Aorta (tissue), 5 donors: ENCODE measurements around the gene CDH15. TPM values are rescaled to one million over a fixed set of nuclear protein-coding genes. Genes with fewer than 3 reads are reported as not detected.

Experiments used
- ATAC-seq: fragments of 200-7000 bp; cut with Tn5 transposase; one replicate; pipeline ENCODE4 v1.9.1; 2022; ENCODE audit warnings: moderate library complexity; ENCODE audit not compliant: low FRiP score
- DNase-seq, 2 donors: peaks; one replicate each; pipeline ENCODE4 v3.0.0-alpha.2; 2020
- H3K27ac ChIP-seq, 2 donors: one replicate each; pipeline ENCODE4 v1.5.1; 2013; ENCODE audit warnings: low read length in 2 of 2, mild to moderate bottlenecking in 2 of 2, moderate library complexity in 2 of 2, control low read depth in 1 of 2, inconsistent platforms in 1 of 2, low read depth in 1 of 2
- H3K27me3 ChIP-seq, 2 donors: one replicate each; pipeline ENCODE4 v1.6.1; 2013; ENCODE audit warnings: control low read depth in 1 of 2, low read length in 1 of 2, mild to moderate bottlenecking in 1 of 2, moderate library complexity in 1 of 2; ENCODE audit not compliant: insufficient read depth in 2 of 2, control insufficient read depth in 1 of 2
- H3K36me3 ChIP-seq, 2 donors: one replicate each; pipeline ENCODE4 v1.6.1; 2013; ENCODE audit warnings: control low read depth in 1 of 2, low read length in 1 of 2, mild to moderate bottlenecking in 1 of 2; ENCODE audit not compliant: insufficient read depth in 2 of 2, control insufficient read depth in 1 of 2
- H3K4me1 ChIP-seq, 2 donors: one replicate each; pipeline ENCODE4 v1.6.1; 2013; ENCODE audit warnings: low read length in 2 of 2, control low read depth in 1 of 2, mild to moderate bottlenecking in 1 of 2, moderate library complexity in 1 of 2; ENCODE audit not compliant: insufficient read depth in 2 of 2, control insufficient read depth in 1 of 2
- H3K4me3 ChIP-seq, 2 donors: one replicate each; pipeline ENCODE4 v1.5.1; 2013; ENCODE audit warnings: low read length in 2 of 2, control low read depth in 1 of 2, mild to moderate bottlenecking in 1 of 2
- H3K9me3 ChIP-seq: one replicate; pipeline ENCODE4 v1.6.1; 2013; ENCODE audit warnings: mild to moderate bottlenecking, low read length; ENCODE audit not compliant: control insufficient read depth
- WGBS, 2 donors: extraction: QIAGEN DNeasy Blood & Tissue Kit; methylation state at CpG; one replicate each; pipeline ENCODE4 v1.1.7; 2013; 5-methylcytosine and 5-hydroxymethylcytosine counted together
- intact Hi-C, 2 donors: fragments of 100-400 bp; cut with DNase I; formaldehyde crosslinking; loops; one replicate each; pipeline versions ENCODE4 v1.14.2 to v1.15.0; 2022
- long read RNA-seq, 2 donors: library from polyadenylated mRNA; unstranded; transcript quantifications; one replicate each; pipeline ENCODE4 v2.0.0, GENCODE V29; 2020 to 2021
- polyA plus RNA-seq, 2 donors: library from polyadenylated mRNA; stranded (reverse); fragments of 200-250 nt; gene quantifications; one replicate each; pipeline ENCODE4 v1.2.3, GENCODE V29; 2013
- total RNA-seq, 2 donors: library from RNA; stranded (reverse); fragmentation: NEBNext Ultra II Directional; extraction: Animal tissue kit (Norgen Biotek cat#: 25700); gene quantifications; one replicate each; pipeline ENCODE4 v1.2.1, GENCODE V29; 2021
- donor health status: healthy with polysubstance abuse.
- donor health status: Bipolar disorder and iron deficiency.
- donor health status: DM: no; HTN: no; CAD: no.
- donor health status: DM: no; HTN: no; CAD: no.
- donor health status: DM: yes; HTN: yes; CAD: no.

Gene CDH15
- total RNA-seq: under 1 TPM in 1 of 2 donors, not detected in 1; 0.21 TPM
- polyA plus RNA-seq: under 1 TPM in 1 of 2 donors, not detected in 1; 0.08 TPM
- long read RNA-seq, donor 1: 0 reads
- long read RNA-seq, donor 2: 0 reads

- Histone ChIP-seq H3K4me1 (no peaks in the 10 kb centered on the region), H3K36me3 (no peaks in the 10 kb centered on the region), H3K27ac (no peak within 1 kb of the TSS), H3K27me3 (peaks cover 0 to 1% of the 10 kb centered on the region in 2 donors), H3K4me3 (no peak within 1 kb of the TSS), H3K9me3 (no peaks in the 10 kb centered on the region)
- DNase-seq (peak; percentile 89 to 92), ATAC-seq (peak; percentile 79)
- WGBS, 2 donors: 9 to 13% methylated on average over 44 to 74 of the region's 74 CpGs
- intact Hi-C loops: no loop called here
Measured at GRCh38 chr16:89171216-89172170, at the start of gene CDH15. TSS of gene CDH15 (plus strand) at chr16:89171748. CDS start at chr16:89171832, 84 bp downstream.

GRCh38 chr16:89122322-89122851 lies 49.2 kb upstream of the CDH15 start:
- Histone ChIP-seq H3K4me3 (no peak overlapping the region), H3K27me3 (no peaks in the 10 kb centered on the region), H3K27ac (no peak overlapping the region), H3K36me3 (peaks cover 0 to 7% of the 10 kb centered on the region in 2 donors), H3K9me3 (no peaks in the 10 kb centered on the region), H3K4me1 (no peaks in the 10 kb centered on the region)
- DNase-seq (peak; percentile 43 to 67), ATAC-seq (no peak)
- WGBS, 2 donors: 85 to 87% methylated on average over 11 of the region's 11 CpGs
- intact Hi-C loops: no loop called here

- peak; percentile 36 to 67 for DNase-seq
Measured at GRCh38 chr16:89123001-89123830, 48.3 kb upstream of the CDH15 start.

GRCh38 chr16:89123831-89124100 lies 47.8 kb upstream of the CDH15 start:
- H3K27me3 ChIP-seq: no peaks in the 10 kb centered on the region
- peaks cover 0 to 7% of the 10 kb centered on the region in 2 donors for H3K36me3 ChIP-seq
- no peak for ATAC-seq
- H3K4me1 ChIP-seq: no peaks in the 10 kb centered on the region
- H3K27ac ChIP-seq: no peak overlapping the region
- intact Hi-C loops: no loop called here
- peak in 1 of 2 donors; percentile 52 for DNase-seq
- 96 to 99% methylated on average over 12 of the region's 12 CpGs for WGBS, 2 donors
- H3K9me3 ChIP-seq: no peaks in the 10 kb centered on the region
- no peak overlapping the region for H3K4me3 ChIP-seq

More at GRCh38 chr16:89123001-89123830, 48.3 kb upstream of the CDH15 start:
- Histone ChIP-seq H3K27ac (no peak overlapping the region), H3K4me1 (no peaks in the 10 kb centered on the region), H3K4me3 (no peak overlapping the region), H3K36me3 (peaks cover 0 to 7% of the 10 kb centered on the region in 2 donors), H3K27me3 (no peaks in the 10 kb centered on the region), H3K9me3 (no peaks in the 10 kb centered on the region)
- ATAC-seq: no peak
- WGBS, 2 donors: 90 to 92% methylated on average over 25 of the region's 25 CpGs
- intact Hi-C loops: no loop called here

- Histone ChIP-seq H3K4me3 (no peak overlapping the region), H3K27ac (no peak overlapping the region), H3K36me3 (peaks cover 0 to 2% of the 10 kb centered on the region in 2 donors), H3K4me1 (no peaks in the 10 kb centered on the region), H3K27me3 (no peaks in the 10 kb centered on the region), H3K9me3 (no peaks in the 10 kb centered on the region)
- 97 to 100% methylated on average over 1 of the region's 1 CpG for WGBS, 2 donors
- no peak for DNase-seq
- no peak for ATAC-seq
- intact Hi-C loops: no loop called here
Measured at GRCh38 chr16:89129378-89129777, 42.2 kb upstream of the CDH15 start.

- 97 to 98% methylated on average over 5 of the region's 5 CpGs for WGBS, 2 donors
- Histone ChIP-seq H3K4me3 (no peak overlapping the region), H3K9me3 (no peaks in the 10 kb centered on the region), H3K36me3 (peaks cover 0 to 2% of the 10 kb centered on the region in 2 donors), H3K27me3 (no peaks in the 10 kb centered on the region), H3K4me1 (no peaks in the 10 kb centered on the region), H3K27ac (no peak overlapping the region)
- ATAC-seq (no peak), DNase-seq (no peak)
- intact Hi-C loops: no loop called here
Measured at GRCh38 chr16:89130448-89130847, 41.1 kb upstream of the CDH15 start.

GRCh38 chr16:89131783-89132182 lies 39.8 kb upstream of the CDH15 start:
- Histone ChIP-seq H3K27me3 (no peaks in the 10 kb centered on the region), H3K27ac (no peak overlapping the region), H3K36me3 (peaks cover 0 to 2% of the 10 kb centered on the region in 2 donors), H3K4me1 (no peaks in the 10 kb centered on the region), H3K9me3 (no peaks in the 10 kb centered on the region), H3K4me3 (no peak overlapping the region)
- intact Hi-C loops: no loop called here
- DNase-seq (peak in 1 of 2 donors; percentile 30), ATAC-seq (no peak)
- WGBS, 2 donors: 92 to 93% methylated on average over 17 of the region's 17 CpGs

- intact Hi-C loops: no loop called here
- Histone ChIP-seq H3K4me1 (no peaks in the 10 kb centered on the region), H3K27me3 (no peaks in the 10 kb centered on the region), H3K9me3 (no peaks in the 10 kb centered on the region), H3K36me3 (peaks cover 0 to 2% of the 10 kb centered on the region in 2 donors), H3K4me3 (no peak overlapping the region), H3K27ac (no peak overlapping the region)
- DNase-seq: peak; percentile 19 to 64
- no peak for ATAC-seq
- 93 to 94% methylated on average over 22 of the region's 22 CpGs for WGBS, 2 donors
Measured at GRCh38 chr16:89132194-89133005, 39.1 kb upstream of the CDH15 start.
